HCT116 (cell line): ENCODE measurements around the gene PDSS2. TPM values are rescaled to one million over a fixed set of nuclear protein-coding genes. Genes with fewer than 3 reads are reported as not detected.

Source experiments
- ATAC-seq: fragments of 200-7000 bp; cut with Tn5 transposase; 2 replicates; pipeline ENCODE4 v1.9.1; 2020; ENCODE audit warnings: mild to moderate bottlenecking, moderate library complexity
- BruUV-seq: library from RNA; stranded (reverse); fragments of 400-500 nt; replicated peaks from 2 replicates; lab custom pipeline; 2021; lab: Mats Ljungman, UMichigan
- CTCF ChIA-PET: fragments of 300-600 bp; sonication (Branson Sonifier 250); formaldehyde crosslinking; loops from one replicate; lab custom pipeline; 2021; ENCODE audit warnings: antibody characterized with exemption; lab: Charles Lee
- POLR2A ChIA-PET: fragments of 300-600, 350-600 bp; sonication (Branson Sonifier 250); formaldehyde crosslinking; loops from one replicate; lab custom pipeline; 2021; ENCODE audit warnings: antibody characterized with exemption; lab: Charles Lee
- RAD21 ChIA-PET, 2 experiments: fragments of 300-600 bp; sonication (Branson Sonifier 250); formaldehyde crosslinking; loops; one replicate each; lab custom pipeline; 2023; ENCODE audit warnings: low total read pairs in 2 of 2; ENCODE audit not compliant: uncharacterized antibody in 2 of 2, unreplicated experiment in 2 of 2, low non-redundant PET in 1 of 2; lab: Charles Lee
- DNase-seq: peaks from one replicate; pipeline ENCODE4 v3.0.0-alpha.2; 2010; ENCODE audit warnings: low read depth, low spot score
- H2AFZ ChIP-seq: fragments of 200-600 bp; shearing (Covaris generic), sonication (generic); 2 replicates; pipeline ENCODE4 v1.6.1; 2017; ENCODE audit warnings: low read depth, mixed run types, mixed read lengths, antibody characterized with exemption, low read length; ENCODE audit not compliant: poor library complexity, severe bottlenecking
- H3K27ac ChIP-seq: 2 replicates; pipeline ENCODE4 v1.5.1; 2012; ENCODE audit warnings: low read depth, low read length
- H3K27me3 ChIP-seq: fragments of 200-600 bp; sonication (generic); 2 replicates; pipeline ENCODE4 v1.6.1; 2016; ENCODE audit warnings: mixed run types, low read length, mixed read lengths; ENCODE audit not compliant: insufficient read depth
- H3K36me3 ChIP-seq, 2 experiments: fragments of 200-500 bp in 1 of 2; fragments of 200-600 bp in 1 of 2; sonication (Bioruptor generic) in 1 of 2; sonication (generic) in 1 of 2; 2 replicates each; pipeline versions ENCODE4 v1.5.1 to v1.6.1; 2014 to 2016; ENCODE audit warnings: low read length in 2 of 2, inconsistent platforms in 1 of 2, mixed read lengths in 1 of 2, mixed run types in 1 of 2; ENCODE audit not compliant: insufficient read depth in 2 of 2, control insufficient read depth in 1 of 2
- H3K4me1 ChIP-seq, 2 experiments: fragments of 200-600 bp in 1 of 2; sonication (generic) in 1 of 2; 2 replicates each; pipeline versions ENCODE4 v1.5.1 to v1.6.1; 2012 to 2017; ENCODE audit warnings: low read length in 2 of 2, inconsistent platforms in 1 of 2, mild to moderate bottlenecking in 1 of 2, mixed read lengths in 1 of 2, mixed run types in 1 of 2, moderate library complexity in 1 of 2; ENCODE audit not compliant: insufficient read depth in 2 of 2, control insufficient read depth in 1 of 2
- H3K4me2 ChIP-seq: fragments of 200-600 bp; sonication (generic); 2 replicates; pipeline ENCODE4 v1.6.1; 2017; ENCODE audit warnings: mixed run types, low read length, mixed read lengths
- H3K4me3 ChIP-seq, 2 experiments: fragments of 200-600 bp in 1 of 2; sonication (generic) in 1 of 2; replicated peaks in 1 of 2; 2 replicates each; pipeline ENCODE4 v1.5.1; 2011 to 2016; ENCODE audit warnings: low read length in 2 of 2, control low read depth in 1 of 2, low read depth in 1 of 2, mild to moderate bottlenecking in 1 of 2, mixed read lengths in 1 of 2, mixed run types in 1 of 2
- H3K79me2 ChIP-seq: fragments of 200-600 bp; sonication (generic); 2 replicates; pipeline ENCODE4 v1.6.1; 2017; ENCODE audit warnings: mild to moderate bottlenecking, mixed run types, low read length, moderate library complexity, mixed read lengths; ENCODE audit not compliant: insufficient read depth
- H3K9ac ChIP-seq: fragments of 200-600 bp; sonication (generic); 2 replicates; pipeline ENCODE4 v1.6.1; 2016; ENCODE audit warnings: low read length, mixed read lengths
- H3K9me2 ChIP-seq: fragments of 200-600 bp; sonication (generic), shearing (Covaris generic); 2 replicates; pipeline ENCODE4 v1.6.1; 2017; ENCODE audit warnings: mixed run types, mild to moderate bottlenecking, moderate library complexity; ENCODE audit not compliant: insufficient read depth
- H3K9me3 ChIP-seq, 2 experiments: fragments of 200-500 bp in 1 of 2; fragments of 200-600 bp in 1 of 2; sonication (Bioruptor generic) in 1 of 2; sonication (generic) in 1 of 2; 2 replicates each; pipeline ENCODE4 v1.6.1; 2014 to 2017; ENCODE audit warnings: low read length in 2 of 2, mixed read lengths in 2 of 2, inconsistent platforms in 1 of 2, low read depth in 1 of 2, mild to moderate bottlenecking in 1 of 2, mixed run types in 1 of 2, moderate library complexity in 1 of 2; ENCODE audit not compliant: control insufficient read depth in 1 of 2, insufficient read depth in 1 of 2
- H4K20me1 ChIP-seq: fragments of 200-600 bp; sonication (generic), shearing (Covaris generic); 2 replicates; pipeline ENCODE4 v1.6.1; 2017; ENCODE audit warnings: mixed run types, mild to moderate bottlenecking, moderate library complexity; ENCODE audit not compliant: insufficient read depth
- CBX3 ChIP-seq: IDR thresholded peaks from 2 replicates; pipeline ENCODE4 v1.6.1; 2012; ENCODE audit warnings: low read depth
- ELF1 ChIP-seq: IDR thresholded peaks from 2 replicates; pipeline ENCODE4 v1.6.1; 2012; ENCODE audit warnings: low read depth, borderline replicate concordance
- EZH2 ChIP-seq: fragments of 200-600 bp; sonication (generic); IDR thresholded peaks from 2 replicates; pipeline ENCODE4 v1.6.1; 2017; ENCODE audit warnings: antibody characterized with exemption, mixed run types
- EZH2phosphoT487 ChIP-seq: fragments of 200-600 bp; IDR thresholded peaks from 2 replicates; pipeline ENCODE4 v1.6.1; 2018; ENCODE audit warnings: antibody characterized with exemption, borderline replicate concordance
- POLR2AphosphoS5 ChIP-seq: IDR thresholded peaks from 2 replicates; pipeline ENCODE4 v1.6.1; 2011; ENCODE audit warnings: mild to moderate bottlenecking, low read depth, low read length, moderate library complexity
- REST ChIP-seq: IDR thresholded peaks from 2 replicates; pipeline ENCODE4 v1.6.1; 2012; ENCODE audit warnings: low read depth
- SIN3A ChIP-seq: IDR thresholded peaks from 2 replicates; pipeline ENCODE4 v1.6.1; 2012; ENCODE audit warnings: low read depth
- SRF ChIP-seq: IDR thresholded peaks from 2 replicates; pipeline ENCODE4 v1.6.1; 2012; ENCODE audit warnings: low read depth
- TCF7L2 ChIP-seq: IDR thresholded peaks from 2 replicates; pipeline ENCODE4 v1.7.0; 2011; ENCODE audit warnings: borderline replicate concordance, inconsistent platforms; ENCODE audit not compliant: insufficient read depth, insufficient read length; ENCODE audit errors: extremely low read depth
- YY1 ChIP-seq: IDR thresholded peaks from 2 replicates; pipeline ENCODE4 v1.6.1; 2011; ENCODE audit warnings: low read length, low read depth, moderate library complexity, mild to moderate bottlenecking; ENCODE audit not compliant: insufficient replicate concordance; ENCODE audit errors: extremely low read depth
- intact Hi-C: fragments of 100-400 bp; cut with micrococcal nuclease; formaldehyde crosslinking; loops from 2 replicates; pipeline ENCODE4 v1.10.0; 2022
- total RNA-seq: library from RNA; stranded (reverse); gene quantifications from one replicate; pipeline ENCODE4 v1.2.1, GENCODE V29; 2021; ENCODE audit not compliant: unreplicated experiment
- TF ChIP-seq, protein P1 (sequence below): IDR thresholded peaks from 2 replicates; pipeline ENCODE4 v1.6.1; 2012
- TF ChIP-seq, protein P2 (sequence below): IDR thresholded peaks from 2 replicates; pipeline ENCODE4 v1.6.1; 2012

PDSS2 gene
- total RNA-seq, 1 experiment from 2014 or later = 12.2 TPM

DNA sequence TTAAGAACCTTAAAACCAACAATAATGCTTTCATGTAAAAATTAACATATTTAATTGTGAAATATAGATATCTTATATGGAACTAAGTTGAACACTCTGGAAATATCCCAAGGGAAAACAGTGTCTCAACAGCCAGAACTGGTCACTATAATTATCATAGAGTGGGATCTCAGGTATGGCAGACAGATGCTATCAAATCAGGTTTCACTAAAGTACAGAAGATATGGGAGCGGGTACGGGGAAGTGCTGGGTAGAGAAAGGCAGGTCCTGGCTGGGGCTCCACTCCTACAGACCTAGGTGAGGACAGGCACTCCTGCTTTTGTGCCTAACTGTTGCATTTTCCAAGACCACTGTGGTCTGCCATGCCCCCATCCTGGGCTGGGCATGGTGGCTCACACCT lies 215.9 kb downstream of the PDSS2 start:
- intact Hi-C loops = no loop called here
- no peak overlapping the region for H2AFZ ChIP-seq
- H3K36me3 ChIP-seq = no peaks in the 10 kb centered on the region
- ChIA-PET POLR2A (no interaction called here), RAD21 (no interaction called here), CTCF (no interaction called here)
- H3K4me2 ChIP-seq = no peak overlapping the region
- no peaks in the 10 kb centered on the region for H3K4me1 ChIP-seq
- TF ChIP-seq, protein P1, sequence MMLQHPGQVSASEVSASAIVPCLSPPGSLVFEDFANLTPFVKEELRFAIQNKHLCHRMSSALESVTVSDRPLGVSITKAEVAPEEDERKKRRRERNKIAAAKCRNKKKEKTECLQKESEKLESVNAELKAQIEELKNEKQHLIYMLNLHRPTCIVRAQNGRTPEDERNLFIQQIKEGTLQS = no peak
- no peak for TF ChIP-seq EZH2
- TF ChIP-seq TCF7L2 = no peak
- TF ChIP-seq, protein P2, sequence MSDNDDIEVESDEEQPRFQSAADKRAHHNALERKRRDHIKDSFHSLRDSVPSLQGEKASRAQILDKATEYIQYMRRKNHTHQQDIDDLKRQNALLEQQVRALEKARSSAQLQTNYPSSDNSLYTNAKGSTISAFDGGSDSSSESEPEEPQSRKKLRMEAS = no peak
- TF ChIP-seq YY1 = no peak
- H3K4me3 ChIP-seq = no peak overlapping the region
- H3K27me3 ChIP-seq = no peaks in the 10 kb centered on the region
- ATAC-seq = no peak
- BruUV-seq = no TSS peak
- no peak overlapping the region for H3K27ac ChIP-seq
- no peaks in the 10 kb centered on the region for H3K79me2 ChIP-seq
- no peak overlapping the region for H3K9ac ChIP-seq
- no peak for DNase-seq
- H3K9me3 ChIP-seq = no peaks in the 10 kb centered on the region
- H4K20me1 ChIP-seq = no peaks in the 10 kb centered on the region
- no peaks in the 10 kb centered on the region for H3K9me2 ChIP-seq

DNA sequence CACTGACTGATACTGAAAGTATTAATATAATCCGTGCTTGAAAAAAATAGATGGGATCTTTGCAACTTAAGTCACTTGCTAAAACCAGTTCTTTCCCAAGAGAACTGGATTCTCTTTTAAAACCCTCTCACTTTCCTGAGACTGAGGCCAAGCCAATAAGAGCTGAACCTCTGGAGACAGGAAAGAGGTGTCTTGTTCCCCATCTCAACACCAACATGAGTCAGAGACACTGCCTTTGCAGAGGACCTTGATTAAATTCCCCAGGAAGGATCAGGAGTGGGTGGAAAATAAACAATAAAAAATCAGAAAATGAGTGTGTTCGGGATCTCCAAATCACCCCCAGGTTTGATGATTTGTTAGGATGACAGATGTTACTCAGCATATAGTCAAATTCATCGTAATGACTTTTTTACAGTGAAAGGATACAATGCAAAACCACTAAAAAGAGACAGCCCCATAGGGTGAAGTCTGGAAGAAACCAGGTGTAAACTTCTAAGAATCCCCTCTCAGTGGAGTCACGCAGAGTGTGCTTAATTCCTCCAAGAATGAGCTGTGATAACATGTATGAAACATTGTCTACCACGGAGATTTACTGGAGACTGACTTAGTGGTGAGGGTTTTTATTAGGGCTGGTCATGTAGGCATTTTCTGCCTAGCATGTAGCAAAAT lies 221.2 kb downstream of the PDSS2 start:
- intact Hi-C loops = no loop called here
- H3K4me3 ChIP-seq = no peak overlapping the region
- BruUV-seq = no TSS peak
- H3K9ac ChIP-seq = no peak overlapping the region
- no peak overlapping the region for H3K27ac ChIP-seq
- RAD21 ChIA-PET = no interaction called here
- H3K9me3 ChIP-seq = no peaks in the 10 kb centered on the region
- no peak overlapping the region for H3K4me2 ChIP-seq
- CTCF ChIA-PET = no interaction called here
- H3K36me3 ChIP-seq = no peaks in the 10 kb centered on the region; a peak in 1 of 4 replicates
- ATAC-seq = no peak
- no peaks in the 10 kb centered on the region for H3K27me3 ChIP-seq
- DNase-seq = no peak
- no peaks in the 10 kb centered on the region for H3K4me1 ChIP-seq
- H3K9me2 ChIP-seq = no peaks in the 10 kb centered on the region
- no peaks in the 10 kb centered on the region for H4K20me1 ChIP-seq
- POLR2A ChIA-PET = no interaction called here
- H2AFZ ChIP-seq = no peak overlapping the region
- H3K79me2 ChIP-seq = no peaks in the 10 kb centered on the region
- TF ChIP-seq POLR2AphosphoS5 (no peak), YY1 (no peak), REST (no peak), SIN3A (no peak), SRF (no peak), EZH2phosphoT487 (no peak), CBX3 (no peak), ELF1 (no peak)
- TF ChIP-seq, protein P2 = no peak
- TF ChIP-seq, protein P1 = no peak
